NCI-H2196 (cell line): Measurements from ENCODE around the gene EED.
"Not testable (repeated sequence)": the region's sequence is repeated elsewhere in the genome, so short reads cannot be mapped to it uniquely, and the experiment has no call there.

ENCODE experiments used
- DNase-seq: peaks from one replicate; lab custom pipeline; 2025; ENCODE audit not compliant: unreplicated experiment; lab: John Stamatoyannopoulos, UW

Gene EED

DNA sequence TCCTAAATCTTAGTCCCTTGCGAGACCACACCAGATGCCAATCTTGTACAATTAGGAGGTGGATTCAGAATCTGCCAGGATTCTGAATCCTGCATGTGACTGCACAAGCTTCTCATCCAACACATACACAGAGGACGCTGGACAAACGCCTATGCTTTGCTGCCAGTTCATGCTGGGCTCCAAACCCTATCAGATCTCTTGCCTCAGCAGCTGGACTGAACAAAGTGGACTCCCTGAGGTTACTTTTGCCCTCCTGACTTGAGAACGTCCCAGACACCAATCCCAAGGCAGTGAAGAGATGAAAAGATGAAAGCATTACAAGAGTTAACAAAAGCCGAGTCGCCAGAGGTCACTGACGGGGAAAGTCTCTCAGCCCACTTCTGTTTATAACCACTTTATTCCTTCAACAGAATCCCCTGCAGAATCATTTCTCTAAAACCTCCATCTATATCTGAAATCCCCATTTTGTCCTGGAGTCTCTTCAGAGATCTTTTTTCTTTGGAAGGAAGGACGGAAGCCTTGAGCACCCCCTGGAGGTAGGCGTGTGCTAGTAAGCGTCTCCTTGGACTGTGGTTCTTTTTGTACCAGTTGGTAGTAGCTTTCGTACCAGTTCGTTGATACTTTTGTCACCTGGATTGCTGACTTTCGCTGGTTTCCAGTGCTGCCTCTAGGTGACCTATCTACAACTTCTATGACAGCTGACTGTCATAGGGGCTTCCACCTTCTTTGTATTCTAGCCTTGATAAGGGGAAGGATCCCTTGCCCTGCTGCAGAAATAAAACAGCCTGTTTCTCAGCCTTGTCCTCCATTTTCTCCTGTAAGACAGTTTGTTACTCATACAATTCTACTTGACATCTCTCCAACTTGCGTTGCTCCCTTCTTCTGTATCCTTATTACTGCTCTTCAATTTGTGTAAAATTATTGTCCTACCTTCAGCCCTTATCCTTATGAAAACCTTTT is 26.1 kb upstream of the EED start:
- peak; percentile 44 for DNase-seq

DNA sequence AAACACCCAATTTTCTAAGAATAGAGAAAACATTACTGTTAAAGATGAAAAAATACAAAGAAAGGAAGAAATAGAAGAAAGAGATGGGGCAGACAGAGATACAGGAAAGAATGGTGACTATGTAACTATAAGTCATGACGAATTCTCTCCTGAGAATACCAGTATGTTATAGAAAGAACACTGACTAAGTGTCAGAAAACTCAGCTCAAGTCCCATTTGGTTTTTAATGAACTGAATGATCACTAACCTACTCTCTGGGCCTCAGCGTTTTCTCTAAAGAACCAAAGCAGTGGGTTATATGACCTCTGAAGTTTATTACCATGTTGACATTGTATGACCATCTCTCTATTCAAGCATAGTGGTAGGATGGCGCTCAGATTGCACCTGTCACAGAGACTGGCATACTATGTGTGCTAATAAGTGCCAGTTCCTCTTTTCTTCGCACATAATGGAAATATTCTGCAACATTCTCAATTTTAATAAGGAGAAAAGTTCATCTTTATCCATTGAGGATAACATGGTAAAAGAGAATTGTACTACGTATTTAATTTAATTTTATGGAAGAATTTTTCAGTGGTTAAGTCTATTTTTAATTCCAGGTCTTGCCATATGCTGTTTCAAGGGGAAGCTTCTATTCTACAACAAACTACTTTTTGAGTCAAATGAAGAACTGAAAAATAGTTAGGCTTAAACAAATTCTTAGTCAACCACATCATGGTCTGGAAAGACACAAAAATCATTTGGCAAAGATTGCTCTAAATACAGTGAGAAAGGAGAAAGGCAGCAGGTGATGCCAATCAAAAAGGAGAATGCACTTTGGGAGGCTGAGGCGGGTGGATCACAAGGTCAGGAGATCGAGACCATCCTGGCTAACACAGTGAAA is 25.0 kb upstream of the EED start:
- no peak for DNase-seq

DNA sequence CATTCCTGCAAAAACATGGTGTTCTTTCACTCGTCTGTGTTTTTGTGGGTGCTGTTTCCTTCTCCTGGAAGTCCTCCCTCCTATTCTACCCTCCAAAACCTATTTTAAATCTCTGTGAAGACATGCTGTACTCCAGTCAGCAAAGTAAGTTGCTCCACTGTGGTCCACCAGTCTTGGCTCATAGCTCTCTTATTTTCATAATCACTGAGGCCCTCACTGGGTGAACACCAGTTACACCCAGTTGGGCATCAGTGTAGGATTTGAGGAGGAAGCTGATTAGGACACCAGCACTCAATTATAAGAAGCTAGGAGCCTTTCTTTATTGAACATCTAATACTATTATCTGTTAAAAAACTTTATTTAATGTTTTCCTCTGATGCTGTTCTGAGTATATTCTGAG is 23.9 kb upstream of the EED start:
- DNase-seq, result no peak

DNA sequence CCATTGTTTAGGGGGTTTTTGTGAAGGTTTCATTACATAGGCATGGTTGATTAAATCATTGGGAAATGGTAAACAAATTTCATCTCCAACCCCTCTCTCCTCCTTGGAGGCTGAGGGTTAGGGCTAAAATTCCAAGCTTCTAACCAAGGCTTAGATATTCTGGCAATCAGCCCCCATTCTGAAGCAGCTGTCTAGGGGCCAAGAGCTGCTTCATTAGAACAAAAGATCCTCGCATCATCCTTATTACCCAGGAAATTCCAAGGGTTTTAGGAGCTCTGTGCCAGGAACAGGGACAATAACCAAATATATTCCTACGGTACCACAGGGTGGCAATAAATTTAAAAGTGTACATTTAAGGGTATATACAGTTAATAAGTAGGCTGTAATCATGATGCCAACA is 22.5 kb upstream of the EED start:
- DNase-seq, result no peak

DNA sequence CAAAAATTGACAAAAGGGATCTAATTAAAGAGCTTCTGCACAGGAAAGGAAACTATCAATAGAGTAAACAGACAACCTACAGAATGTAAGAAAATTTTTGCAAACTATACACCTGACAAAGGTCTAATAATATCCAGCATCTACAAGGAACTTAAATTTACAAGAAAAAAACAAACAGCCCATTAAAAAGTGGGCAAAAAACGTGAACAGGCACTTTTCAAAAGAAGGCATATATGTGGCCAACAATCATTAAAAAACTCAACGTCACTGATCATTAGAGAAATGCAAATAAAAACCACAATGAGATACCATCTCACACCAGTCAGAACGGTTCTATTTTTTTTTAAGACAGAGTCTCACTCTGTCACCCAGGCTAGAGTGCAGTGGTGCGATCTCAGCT is 20.0 kb upstream of the EED start:
- DNase-seq, result not testable (repeated sequence)

DNA sequence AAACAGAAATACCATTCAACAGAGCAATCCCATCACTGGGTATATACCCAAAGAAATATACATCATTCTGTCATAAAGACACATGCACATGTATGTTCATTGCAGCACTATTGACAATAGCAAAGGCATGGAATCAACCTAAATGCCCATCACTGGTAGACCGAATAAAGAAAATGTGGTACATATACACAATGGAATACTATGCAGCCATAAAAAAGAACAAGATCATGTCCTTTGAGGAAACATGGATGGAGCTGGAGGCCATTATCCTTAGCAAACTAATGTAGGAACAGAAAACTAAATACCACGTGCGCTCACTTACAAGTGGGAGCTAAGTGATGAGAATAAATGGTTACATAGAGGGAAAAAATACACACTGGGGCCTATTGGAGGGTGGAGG is 19.2 kb upstream of the EED start:
- not testable (repeated sequence) for DNase-seq

DNA sequence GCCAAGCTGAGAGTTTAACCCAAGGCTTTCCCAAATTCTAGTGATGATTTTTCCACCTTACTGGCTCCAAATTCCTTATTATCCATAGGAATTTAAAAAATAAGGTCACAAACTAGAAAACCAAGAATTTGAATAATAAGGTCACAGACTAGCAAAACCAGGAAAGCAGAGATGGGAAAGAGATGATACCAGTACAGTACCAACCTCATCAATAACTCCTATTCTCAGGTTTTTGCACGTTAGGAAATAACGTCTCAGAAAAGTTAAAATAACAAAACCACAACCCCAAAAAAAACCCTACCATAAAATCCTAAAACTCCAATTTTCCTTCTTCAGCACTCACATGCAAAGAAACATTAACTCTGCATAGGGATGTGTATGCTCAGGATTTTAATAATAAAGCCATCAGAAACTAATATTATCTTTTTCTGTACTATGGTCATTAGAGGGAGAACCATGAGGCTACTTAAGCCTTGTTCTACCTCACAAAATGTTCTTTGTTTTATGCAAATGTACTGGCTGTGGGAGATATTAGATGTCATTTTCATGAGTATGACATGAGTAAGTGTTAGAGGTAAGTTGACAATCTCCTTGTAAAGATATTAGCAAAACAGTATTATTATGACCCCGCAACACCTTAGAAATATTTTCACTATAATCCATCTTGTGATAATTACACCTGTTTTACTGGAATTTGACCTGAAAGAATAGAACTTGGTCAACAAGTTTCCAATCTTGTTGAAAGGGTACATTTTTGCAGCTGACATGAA is 16.1 kb upstream of the EED start:
- DNase-seq, result no peak

DNA sequence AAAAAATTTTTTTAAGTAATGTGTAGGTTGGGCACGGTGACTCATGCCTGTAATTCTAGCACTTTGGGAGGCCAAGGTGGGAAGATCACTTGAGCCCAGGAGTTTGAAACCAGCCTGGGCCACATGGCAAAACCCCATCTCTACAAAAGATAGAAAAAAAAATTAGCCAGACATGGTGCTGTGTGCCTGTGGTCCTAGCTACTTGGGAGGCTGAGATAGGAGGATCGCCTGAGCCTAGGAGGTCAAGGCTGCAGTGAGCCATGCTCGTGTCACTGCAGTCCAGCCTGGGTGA is 15.6 kb upstream of the EED start:
- DNase-seq, result not testable (repeated sequence)

DNA sequence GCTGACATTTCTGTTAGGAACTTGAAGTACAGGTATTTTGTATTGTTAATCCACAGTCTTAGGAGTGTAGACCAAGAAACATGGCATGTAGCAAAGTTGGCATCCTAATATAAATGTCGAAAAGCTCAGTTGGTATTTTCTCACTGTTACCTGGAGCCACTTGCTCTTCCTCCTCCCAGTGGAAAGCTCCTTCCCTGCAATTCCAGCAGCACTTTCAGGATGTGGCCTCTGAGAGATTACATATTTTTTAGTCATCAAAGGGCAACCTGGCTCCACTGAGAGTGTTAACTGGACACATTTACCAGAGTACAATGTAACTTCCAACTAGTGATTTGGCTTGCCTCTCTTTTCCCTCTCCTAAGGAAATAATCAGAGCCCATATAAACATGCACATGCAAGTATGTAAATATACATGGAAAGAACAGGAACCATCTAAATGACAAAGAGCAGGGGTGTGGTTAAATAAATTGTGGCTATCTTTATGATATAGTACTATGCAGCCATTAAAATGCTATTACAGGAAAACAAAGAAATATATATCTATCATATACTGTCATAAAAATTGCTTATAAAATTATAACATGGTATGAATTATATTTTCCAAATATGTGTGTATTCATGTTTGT is 14.3 kb upstream of the EED start:
- no peak for DNase-seq

DNA sequence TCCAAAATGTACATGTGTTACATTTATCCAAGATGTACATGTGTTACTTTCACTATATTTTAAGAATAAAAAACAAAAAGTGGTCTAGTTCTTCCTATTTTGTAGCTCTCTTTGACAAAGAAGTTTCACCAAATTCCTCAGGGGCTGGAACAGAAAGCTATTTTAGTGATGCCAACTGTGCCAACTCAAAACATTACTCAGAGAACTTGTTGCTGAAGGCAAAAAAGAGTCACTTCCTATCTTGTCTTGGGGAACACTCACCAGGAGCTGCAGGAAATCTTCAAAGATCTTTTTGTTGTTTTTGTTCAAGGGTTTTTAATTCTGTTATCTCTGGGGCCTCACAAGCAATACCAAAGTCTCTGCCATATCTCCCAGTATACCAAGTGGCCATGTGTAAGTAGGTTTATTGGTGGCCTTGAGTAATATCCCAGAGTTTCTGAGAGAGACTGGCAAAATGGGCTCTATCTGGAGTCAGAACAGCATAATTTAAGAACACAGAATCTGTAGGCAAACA is 13.6 kb upstream of the EED start:
- no peak for DNase-seq

DNA sequence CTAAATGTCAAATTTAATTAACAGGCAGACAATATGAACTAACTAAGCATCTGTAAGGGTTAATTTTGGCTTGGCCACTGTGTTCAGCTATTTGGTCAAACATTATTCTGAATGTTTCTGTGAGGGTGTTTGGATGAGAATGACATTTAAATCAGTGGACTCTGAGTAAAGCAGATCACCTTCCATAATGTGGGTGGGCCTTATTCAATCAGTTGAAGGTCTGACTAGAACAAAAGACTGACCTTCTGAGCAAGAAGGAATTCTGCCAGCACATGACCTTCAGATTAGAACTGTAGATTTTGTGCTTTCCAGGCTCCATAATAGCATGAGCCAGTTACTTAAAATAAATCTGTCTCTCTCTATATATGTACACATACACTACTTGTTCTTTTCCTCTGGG is 12.0 kb upstream of the EED start:
- no peak for DNase-seq

DNA sequence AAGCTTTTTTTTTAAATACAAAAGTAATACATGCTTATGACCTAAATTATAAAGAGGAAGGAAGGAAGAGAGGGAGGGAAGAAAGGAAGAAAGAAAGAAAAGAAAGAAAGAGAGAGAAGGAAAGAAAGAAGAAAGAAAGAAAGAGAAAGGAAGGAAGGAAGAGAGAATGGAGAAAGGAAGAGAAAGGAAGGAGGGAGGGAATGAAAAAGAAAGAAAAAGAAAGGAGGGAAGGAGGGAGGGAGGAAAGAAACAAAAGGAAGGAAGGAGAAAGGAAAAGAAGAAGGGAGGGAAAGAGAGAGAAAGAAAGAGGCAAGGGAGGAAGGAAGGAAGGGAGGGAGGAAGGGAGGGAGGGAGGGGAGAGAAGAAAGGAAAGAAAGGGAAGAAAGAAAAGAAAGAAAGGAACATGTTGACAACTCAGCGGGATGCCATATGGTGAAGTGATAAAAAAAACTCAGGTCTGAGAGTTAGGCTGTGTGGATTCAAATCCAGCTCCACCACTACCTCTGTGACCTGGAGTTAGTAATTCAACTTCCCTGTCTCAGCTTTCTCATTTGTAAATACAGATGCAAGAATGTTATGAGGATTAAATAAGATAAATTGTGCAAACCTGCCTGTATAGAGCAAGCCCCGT is 9.6 kb upstream of the EED start:
- no peak for DNase-seq

DNA sequence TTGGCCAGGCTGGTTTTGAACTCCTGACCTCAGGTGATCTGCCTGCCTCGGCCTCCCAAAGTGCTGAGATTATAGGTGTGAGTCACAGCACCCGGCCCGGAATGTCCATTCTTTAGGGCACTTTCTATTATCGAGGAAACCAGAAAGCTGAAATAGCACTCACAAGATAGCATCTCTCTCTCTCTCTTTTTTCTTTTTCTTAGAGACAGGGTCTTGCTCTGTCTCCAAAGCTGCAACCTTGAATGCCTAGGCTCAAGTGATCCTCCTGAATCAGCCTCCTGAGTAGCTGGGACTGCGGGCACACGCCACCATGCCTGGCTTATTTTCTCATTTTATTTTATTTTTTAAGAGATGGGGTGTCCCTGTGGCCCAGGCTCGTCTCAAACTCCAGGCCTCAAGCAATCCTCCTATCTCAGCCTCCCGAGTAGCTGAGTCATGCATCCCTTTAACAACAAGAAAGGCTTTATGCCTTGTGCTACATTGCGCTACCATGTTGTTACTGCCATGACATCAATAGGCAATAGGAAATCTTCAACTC is 7.2 kb upstream of the EED start:
- no peak for DNase-seq

DNA sequence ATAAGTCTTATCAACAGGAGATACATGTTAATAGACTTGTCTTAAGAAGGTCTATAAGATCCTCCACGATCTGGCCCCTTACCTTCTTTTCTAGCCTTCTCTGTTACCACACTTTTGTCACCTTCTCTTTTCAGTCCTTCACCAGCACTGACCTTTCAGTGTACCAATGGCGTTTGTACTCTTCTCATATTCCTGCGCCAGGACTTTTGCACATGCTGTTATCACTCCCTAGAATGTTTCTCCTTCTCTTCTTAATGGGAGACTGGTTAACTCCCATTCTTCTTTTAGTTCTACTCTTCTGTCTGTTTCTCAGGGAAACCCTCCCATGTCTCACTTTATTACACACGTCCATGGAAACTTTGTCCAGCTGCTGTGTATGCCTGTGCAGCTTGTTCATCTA is 4.4 kb upstream of the EED start:
- DNase-seq, result no peak

DNA sequence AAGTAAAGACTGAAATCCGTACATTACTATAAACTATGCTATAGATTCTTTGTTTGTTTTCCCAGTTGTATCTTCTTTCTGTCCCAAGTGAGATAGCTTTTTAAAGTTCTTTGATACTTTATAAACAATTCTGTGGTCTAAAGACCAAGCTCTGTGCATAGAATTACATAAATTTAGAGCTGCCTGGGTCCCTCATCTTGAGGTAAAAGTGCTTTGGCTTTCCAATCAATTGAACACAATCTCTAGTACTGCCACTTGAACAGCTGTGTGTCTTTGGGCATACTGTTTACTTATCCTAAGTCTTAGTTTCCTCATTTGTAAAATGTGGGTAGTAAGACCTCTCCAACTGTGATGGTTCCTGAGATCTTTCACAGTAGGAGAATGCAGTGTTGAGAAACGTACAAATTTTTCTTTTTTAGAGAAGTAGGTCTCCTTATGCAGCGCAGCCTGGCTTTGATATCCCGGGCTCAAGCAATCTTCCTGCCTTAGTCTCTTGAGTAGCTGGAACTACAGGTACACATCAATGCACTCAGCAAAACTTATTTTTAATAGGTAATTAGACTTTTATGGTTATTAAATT is 2.5 kb upstream of the EED start:
- DNase-seq, result no peak

DNA sequence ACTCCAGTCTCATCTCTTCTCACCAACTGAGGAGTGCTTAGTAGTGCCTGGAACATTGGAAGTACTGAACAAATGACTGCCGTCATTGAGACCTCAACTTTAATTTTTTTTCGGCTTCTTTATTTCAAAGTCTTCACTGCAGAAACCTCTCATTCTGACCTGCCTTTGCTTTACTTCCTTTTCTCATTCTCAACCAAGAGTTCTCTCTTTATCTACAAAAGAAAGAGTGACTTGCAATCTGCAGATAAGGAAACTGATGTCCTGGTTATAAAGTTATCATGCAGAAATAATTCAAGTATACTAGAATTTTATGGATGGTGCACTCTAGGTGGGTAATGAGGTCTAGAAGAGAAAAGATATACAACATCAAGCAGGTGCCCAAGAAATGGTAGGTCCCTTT is 1.2 kb upstream of the EED start:
- no peak for DNase-seq

DNA sequence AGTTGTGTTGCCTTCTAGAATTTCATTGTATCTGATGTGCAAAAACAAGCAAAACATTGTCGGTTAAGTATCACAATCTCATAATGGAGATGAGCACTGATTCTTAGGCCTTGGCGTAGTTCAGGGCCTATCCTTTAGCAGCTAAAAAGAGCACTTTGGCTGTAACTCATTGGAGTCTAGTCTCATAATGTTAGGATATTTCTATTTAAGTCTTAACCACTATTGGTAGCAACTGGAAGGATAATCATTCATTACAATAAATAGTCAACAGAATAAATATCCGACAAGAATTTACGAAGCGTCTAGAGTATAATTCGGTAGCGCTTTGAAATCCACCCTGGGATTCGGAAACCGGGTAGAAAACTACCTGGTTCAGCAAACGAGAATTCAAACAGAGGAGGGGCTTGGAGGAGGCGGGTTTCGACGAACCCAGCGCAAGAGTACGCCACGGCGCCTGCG is 461 bp upstream of the EED start:
- peak; percentile 92 for DNase-seq

DNA sequence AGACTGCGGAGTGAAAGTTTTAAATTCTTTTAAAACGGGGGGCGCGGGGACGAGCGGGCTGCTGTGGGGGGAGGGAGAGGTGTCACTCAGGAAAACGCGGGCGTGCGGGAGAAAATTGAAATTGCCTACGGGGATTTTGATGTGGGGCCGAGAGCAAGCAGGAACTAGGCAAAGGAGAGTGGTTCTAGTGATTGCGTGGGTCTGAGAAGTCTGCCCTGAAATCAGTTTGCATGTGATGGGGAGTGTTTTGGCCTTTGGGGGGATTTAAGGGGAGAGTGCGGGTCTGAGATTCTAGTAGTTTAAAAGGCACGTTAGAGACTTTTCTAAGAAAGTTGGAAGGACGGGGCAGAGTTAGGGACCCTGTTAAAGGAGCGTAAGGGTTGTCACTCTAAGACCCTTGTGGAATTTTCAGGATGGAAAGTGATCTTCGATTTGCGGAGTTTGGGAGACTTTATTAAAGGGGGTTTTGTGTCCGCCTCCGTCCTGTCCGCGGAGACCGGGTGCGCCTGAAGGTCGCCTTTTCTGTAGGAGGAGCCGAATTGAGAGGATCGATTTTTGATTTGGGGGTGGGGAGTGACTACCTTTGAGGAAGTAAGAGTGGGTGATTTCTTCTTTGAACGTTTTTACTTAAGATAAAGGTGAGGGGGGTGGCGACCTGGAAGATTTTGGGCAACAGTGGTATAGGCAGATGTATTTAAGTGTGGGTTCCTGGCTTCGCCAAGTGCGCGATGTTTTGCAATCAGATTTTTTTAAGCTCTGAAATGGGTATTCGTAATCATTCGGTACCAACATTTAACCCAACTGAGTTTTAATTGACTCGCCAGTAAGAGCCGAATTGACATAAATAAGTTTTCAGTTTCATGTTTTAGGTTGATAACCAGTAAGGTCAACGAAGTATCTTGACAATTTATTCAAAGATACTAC is 1.1 kb downstream of the EED start:
- no peak for DNase-seq

DNA sequence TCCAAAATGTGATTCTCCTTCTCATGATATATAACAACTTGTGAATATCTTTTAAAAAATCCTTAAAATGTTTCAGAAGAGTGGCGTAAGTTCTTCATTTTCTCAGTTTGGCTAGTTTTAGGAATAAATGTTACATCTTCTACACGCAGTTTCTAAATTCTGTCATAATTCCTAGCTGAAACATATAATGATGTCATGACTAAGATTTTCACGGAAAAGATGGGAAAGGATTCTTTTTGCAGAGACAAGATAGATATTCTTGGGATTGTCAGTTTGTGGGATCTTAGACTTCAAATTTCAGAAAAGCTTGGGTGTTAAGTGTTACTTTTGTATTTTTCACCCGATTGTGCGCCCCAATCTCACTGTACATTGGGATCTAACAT is 1.7 kb downstream of the EED start:
- no peak for DNase-seq
